ENCODE results near the gene CCNQ.
A peak's percentile ranks its signal among the peaks of the same experiment; 100 is the strongest.

The CCNQ gene

DNA sequence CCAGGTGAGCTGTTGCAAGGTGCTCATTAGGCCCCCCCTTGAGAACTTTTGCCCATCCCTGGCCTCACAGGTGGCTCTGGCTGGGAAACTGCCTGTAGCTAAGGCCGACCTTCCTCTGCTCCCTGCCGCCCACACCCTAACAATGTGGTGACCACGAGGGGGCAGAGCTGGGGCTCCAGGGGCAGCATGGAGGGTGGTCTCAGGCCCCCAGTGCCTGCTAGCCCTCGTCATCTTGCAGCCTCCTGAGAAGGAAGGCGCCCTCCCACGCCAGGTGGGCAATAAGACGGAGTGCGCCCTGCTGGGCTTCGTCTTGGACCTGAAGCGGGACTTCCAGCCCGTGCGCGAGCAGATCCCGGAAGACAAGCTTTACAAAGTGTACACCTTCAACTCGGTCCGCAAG is 49.1 kb downstream of the CCNQ start:
- Mint-ChIP-seq H3K4me3 (no peak overlapping the region), H3K27me3 (peaks cover 22% of the 10 kb centered on the region), H3K4me1 (no peaks in the 10 kb centered on the region), H3K36me3 (no peaks in the 10 kb centered on the region), H3K27ac (no peak overlapping the region), H3K9me3 (no peaks in the 10 kb centered on the region)
- CTCF ChIA-PET = interaction anchor here (1.1 kb wide), 1 partner anchor 119 kb away, joined by 3 read pairs; no protein-coding TSS in a partner anchor
- no peak for DNase-seq

DNA sequence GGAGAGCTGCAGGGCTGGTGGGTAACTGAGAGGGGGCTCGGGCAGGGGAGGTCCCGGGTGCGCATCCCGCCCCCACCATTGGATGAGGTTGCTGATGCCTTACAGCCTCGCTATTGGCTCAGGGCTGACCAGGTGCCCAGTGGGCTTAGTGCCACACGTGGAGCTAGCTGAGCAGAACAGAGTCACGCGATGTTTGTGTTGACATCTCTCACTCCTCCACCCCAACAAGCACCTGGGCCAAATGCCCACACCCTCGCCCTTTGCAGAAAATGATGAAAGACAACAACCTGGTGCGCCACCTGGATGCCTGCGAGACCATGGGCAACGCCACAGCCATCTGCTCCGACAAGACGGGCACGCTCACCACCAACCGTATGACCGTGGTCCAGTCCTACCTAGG is 49.7 kb downstream of the CCNQ start:
- H3K4me3 Mint-ChIP-seq = no peak overlapping the region
- H3K4me1 Mint-ChIP-seq = no peaks in the 10 kb centered on the region
- H3K27ac Mint-ChIP-seq = no peak overlapping the region
- no peak for DNase-seq
- H3K27me3 Mint-ChIP-seq = peaks cover 22% of the 10 kb centered on the region
- no peaks in the 10 kb centered on the region for H3K36me3 Mint-ChIP-seq
- CTCF ChIA-PET = no interaction called here
- no peaks in the 10 kb centered on the region for H3K9me3 Mint-ChIP-seq

DNA sequence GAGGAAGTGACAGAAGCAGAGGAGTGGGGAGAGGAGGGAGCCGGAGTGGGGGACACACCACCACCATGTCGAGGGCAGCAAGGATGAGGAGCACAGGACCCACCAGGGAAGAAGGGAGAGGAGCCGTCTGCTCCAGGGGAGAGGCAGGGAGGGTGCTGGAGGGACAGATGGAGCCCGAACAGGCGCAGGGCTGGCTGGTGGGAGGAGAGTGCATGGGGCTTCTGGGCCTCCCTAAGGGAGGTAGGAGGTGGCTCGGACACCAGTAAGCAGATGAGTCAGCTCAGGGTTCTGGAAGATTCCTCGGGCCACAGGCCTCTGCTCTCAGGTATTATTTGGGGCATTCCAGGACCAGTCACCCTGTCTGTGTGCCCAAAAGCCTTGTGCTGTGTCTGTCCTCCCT is 51.7 kb downstream of the CCNQ start:
- H3K27ac Mint-ChIP-seq = no peak overlapping the region
- H3K4me1 Mint-ChIP-seq = no peaks in the 10 kb centered on the region
- H3K9me3 Mint-ChIP-seq = no peaks in the 10 kb centered on the region
- DNase-seq = no peak
- no peak overlapping the region for H3K4me3 Mint-ChIP-seq
- peaks cover 18% of the 10 kb centered on the region for H3K27me3 Mint-ChIP-seq
- CTCF ChIA-PET = interaction anchor here (1.4 kb wide), 1 partner anchor 121 kb away, joined by 3 read pairs; no protein-coding TSS in a partner anchor
- no peaks in the 10 kb centered on the region for H3K36me3 Mint-ChIP-seq

DNA sequence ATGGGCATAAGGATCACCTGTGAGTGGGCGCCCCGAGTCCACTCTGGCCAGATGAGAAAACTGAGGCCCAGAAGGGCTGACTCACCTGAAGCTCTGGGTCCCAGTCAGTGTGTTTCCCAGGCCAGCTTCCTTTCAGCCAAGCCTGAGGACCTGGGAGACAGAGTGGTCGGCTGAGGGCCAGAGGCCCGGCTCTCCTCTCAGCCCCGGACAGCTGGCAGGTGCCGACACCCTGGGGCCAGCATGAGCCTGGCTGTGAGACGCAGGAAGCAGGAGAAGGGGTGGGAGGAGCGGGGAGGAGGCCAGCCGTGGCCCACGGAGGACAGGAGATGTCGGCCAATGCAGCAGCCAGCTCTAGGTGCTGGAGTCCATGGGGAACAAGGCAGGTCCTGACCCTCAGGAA is 52.6 kb downstream of the CCNQ start:
- H3K36me3 Mint-ChIP-seq = no peaks in the 10 kb centered on the region
- CTCF ChIA-PET = interaction anchor here (1.2 to 1.4 kb wide), 2 partner anchors 8 to 122 kb away, joined by 3 to 4 read pairs; no protein-coding TSS in a partner anchor
- no peaks in the 10 kb centered on the region for H3K9me3 Mint-ChIP-seq
- no peak overlapping the region for H3K4me3 Mint-ChIP-seq
- H3K27ac Mint-ChIP-seq = no peak overlapping the region
- H3K4me1 Mint-ChIP-seq = no peaks in the 10 kb centered on the region
- no peak for DNase-seq
- H3K27me3 Mint-ChIP-seq = peaks cover 13% of the 10 kb centered on the region

DNA sequence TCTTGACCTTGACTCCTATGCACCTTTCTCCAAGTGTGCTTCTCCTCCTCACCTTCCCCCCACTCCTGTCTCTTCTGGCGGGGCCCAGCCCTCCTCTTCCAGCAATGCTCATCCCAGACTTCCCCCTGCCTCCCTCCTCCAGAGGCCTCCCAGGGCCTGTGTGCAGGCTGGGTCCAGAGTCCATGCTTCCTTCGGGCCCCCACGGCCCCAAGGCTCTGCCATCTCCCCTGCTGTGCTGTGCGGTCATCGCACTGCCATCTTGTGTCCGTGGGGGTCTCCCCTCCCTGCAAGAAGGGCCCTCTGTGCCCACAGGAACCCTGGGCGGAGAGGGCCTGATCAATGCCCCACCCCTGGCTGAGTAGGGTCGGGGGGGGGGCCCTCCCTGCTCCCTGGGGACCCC is 54.2 kb downstream of the CCNQ start:
- Mint-ChIP-seq H3K4me1 (no peaks in the 10 kb centered on the region), H3K4me3 (no peak overlapping the region), H3K27ac (no peak overlapping the region), H3K36me3 (no peaks in the 10 kb centered on the region), H3K9me3 (no peaks in the 10 kb centered on the region), H3K27me3 (peaks cover 19% of the 10 kb centered on the region)
- DNase-seq = no peak
- CTCF ChIA-PET = interaction anchor here (1.0 kb wide), 1 partner anchor 116 kb away, joined by 4 read pairs; no protein-coding TSS in a partner anchor

DNA sequence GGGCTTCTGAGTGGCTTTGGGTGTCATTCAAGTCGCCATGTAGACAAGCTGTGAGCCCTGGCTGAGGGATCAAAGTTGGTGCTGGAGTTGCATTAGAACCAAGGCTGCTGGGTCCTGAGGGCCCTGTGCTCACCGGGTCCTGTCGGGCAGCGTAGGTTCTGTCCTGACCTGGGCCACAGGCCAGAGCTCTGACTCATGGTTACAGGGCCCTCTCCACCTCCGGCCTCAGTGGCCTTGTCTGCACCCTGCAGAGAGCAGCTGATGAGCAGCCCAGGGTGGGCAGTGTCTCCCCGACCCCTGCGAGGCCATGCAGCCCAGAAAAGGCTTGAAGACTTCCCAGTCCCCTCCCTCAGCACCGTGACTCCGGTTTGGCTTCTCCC is 59.0 kb downstream of the CCNQ start:
- H3K9me3 Mint-ChIP-seq = no peaks in the 10 kb centered on the region
- H3K27ac Mint-ChIP-seq = no peak overlapping the region
- no peak for DNase-seq
- peaks cover 10% of the 10 kb centered on the region for H3K27me3 Mint-ChIP-seq
- no peaks in the 10 kb centered on the region for H3K36me3 Mint-ChIP-seq
- no peak overlapping the region for H3K4me3 Mint-ChIP-seq
- H3K4me1 Mint-ChIP-seq = no peaks in the 10 kb centered on the region
- CTCF ChIA-PET = interaction anchor here (0.8 to 4.0 kb wide), 22 partner anchors 10 to 508 kb away, joined by 3 to 53 read pairs (median 5); partner anchors contain the start of genes DUSP9 and HAUS7

DNA sequence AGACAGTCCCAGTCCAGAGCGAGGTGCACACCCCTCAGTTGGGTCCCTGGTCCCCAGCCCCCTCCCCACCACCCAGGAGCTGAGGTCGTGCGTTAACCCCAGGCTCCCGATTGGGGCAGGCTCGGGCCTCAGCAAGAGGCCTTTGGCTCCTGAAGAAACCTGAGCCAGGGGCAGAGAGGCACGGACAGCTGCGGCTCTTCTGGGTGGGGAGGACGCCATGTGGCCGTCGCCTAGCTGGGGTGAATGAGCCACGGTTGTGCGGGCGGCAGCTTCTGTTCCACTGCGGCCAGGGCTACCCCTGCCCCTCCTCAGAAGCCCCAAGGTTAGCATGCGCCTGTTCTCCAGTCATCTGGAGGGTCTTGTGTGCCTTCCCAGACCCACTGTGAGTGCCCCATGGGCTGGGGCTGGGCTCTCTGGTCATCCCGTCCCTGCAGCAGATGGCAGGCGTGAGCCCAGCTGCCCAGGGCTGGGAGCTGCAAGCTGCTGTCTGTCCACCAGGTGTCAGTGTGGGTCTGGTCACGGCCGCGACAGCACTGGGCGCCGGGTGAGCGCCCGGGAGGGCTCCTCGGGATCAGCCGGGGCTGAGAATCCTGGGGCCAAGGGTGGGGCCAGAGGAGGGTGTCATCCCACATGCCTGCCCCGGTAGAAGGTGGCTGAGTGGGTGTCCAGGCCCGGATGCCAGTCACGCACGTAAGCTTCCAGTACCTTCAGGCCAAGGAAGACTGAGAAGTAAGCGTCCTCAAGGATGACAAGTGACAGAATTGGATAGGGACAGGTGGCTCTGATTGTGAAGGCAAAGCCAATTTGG is 59.6 kb downstream of the CCNQ start:
- peak; percentile 68 for DNase-seq
- CTCF ChIA-PET = interaction anchor here (0.6 to 4.0 kb wide), 26 partner anchors 9 to 507 kb away, joined by 3 to 53 read pairs (median 4); partner anchors contain the start of genes DUSP9 and HAUS7

DNA sequence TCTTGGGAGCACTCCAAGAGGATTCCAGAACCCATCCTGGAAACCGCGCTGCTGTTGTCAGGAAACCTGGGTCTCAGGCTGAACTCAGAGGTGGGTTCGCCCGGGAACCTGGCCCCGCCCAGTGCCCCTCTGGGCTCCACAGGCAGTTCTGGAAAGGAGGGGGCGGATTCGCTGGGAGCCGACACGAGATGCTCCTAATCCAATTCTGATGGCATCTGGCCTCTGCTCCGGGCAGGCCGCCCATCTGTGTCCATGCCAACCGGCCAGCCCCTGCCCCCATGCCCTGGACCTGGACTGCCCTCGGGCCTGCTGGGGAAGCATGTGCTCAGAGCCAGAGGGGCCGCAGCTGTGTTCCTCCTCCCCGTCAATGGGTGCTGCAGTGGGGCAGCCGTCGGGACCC is 60.5 kb downstream of the CCNQ start:
- H3K27me3 Mint-ChIP-seq = peaks cover 10% of the 10 kb centered on the region
- no peak for DNase-seq
- no peak overlapping the region for H3K4me3 Mint-ChIP-seq
- no peak overlapping the region for H3K27ac Mint-ChIP-seq
- no peaks in the 10 kb centered on the region for H3K4me1 Mint-ChIP-seq
- no peaks in the 10 kb centered on the region for H3K36me3 Mint-ChIP-seq
- H3K9me3 Mint-ChIP-seq = no peaks in the 10 kb centered on the region
- CTCF ChIA-PET = interaction anchor here (1.1 to 4.0 kb wide), 9 partner anchors 8 to 130 kb away, joined by 3 to 53 read pairs (median 5); partner anchors contain the start of gene DUSP9

More for the DNA sequence above, 59.6 kb downstream of the CCNQ start:
- Mint-ChIP-seq H3K4me1 (no peaks in the 10 kb centered on the region), H3K9me3 (no peaks in the 10 kb centered on the region), H3K27ac (no peak overlapping the region), H3K36me3 (no peaks in the 10 kb centered on the region), H3K4me3 (no peak overlapping the region), H3K27me3 (peaks cover 10% of the 10 kb centered on the region)
